DMS153 treated with DMSO at 0.1 percent for 48 hours (cell line): ENCODE measurements around the gene CTXN1.

ENCODE experiments used
- DNase-seq: peaks from one replicate; lab custom pipeline; 2025; ENCODE audit not compliant: unreplicated experiment; lab: John Stamatoyannopoulos, UW

Gene CTXN1

DNA sequence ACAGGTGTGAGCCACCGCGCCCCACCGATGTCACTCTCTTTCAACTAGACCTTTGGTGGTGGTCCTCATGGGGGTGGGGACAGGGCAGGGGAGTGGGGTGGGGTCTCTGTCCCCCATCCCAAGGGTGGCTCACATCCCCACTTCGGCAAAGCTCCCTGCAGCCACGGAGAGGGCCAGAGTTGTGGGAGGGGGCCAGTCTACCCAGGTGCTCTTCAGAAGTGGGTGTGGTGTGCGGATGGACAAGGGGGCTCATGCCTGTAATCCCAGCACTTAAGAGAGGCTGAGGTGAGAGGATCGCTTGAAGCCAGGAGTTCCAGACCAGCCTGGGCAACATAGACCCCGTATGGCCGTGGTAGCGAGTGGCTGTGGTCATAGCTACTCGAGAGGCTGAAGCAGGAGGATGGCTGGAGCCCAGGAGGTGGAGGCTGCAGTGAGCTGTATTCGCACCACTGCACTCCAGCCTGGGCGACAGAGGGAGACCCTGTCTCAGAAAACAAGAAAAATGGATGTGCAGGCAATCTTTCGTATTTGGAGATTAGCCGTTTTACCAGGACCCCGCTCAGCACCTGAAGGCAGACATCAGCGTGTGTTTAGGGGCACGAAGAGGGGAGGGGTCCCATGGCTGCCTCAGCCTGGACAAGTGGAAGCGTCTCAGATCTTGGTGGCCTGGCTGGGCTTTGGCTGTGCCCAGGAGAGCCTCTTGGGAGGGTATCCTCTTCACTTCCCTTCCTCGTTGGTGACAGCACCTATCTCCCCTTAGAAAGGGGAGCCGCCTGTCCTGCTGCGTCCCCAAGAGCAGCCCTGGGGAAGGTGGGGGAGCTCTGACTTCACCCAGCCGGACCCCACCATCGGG is 10.5 kb downstream of the CTXN1 start:
- DNase-seq: no peak

DNA sequence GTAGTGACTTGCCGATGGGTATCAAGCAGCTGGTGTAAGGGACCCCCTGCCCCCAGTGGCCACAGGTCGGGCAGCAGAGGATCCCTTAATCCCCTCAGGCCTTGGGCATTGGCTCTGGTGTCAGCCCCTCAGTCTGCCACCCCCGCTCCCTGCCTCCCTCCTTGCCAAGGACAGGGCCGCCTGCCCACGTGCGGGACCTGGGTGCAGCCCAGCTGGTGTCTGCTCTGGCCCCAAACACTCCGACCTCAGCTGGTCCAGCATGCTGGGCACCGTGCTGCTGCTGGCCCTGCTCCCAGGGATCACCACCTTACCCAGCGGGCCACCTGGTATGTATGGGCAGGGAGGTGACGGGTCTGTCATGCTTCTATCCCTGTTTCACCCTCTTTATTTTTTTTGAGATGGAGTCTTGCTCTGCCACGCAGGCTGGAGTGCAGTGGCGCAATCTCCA is 11.3 kb downstream of the CTXN1 start, which contains the start of gene TGFBR3L:
TGFBR3L (plus strand) TSS at position 233 of the 448 bp plus-strand sequence.
- DNase-seq: no peak

DNA sequence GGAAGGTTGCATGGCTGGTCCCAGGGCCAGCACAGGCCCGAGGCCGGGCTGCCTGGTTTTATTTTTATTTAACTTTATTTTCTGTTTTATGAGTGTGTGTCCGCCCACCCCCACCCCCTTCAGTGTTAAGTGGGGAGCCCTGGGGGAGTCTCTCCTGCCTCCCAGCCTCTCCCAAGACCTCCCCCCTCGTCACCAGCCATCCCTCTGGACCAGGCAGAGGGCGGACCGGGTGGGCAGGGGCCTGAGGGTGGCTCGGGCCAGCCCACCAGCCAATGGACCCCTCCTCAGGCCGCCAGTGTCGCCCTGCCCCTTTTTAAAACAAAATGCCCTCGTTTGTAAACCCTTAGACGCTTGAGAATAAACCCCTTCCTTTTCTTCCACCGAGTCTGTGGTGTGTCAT is 11.8 kb downstream of the CTXN1 start:
- no peak for DNase-seq

GRCh38 chr19:7913652-7914051 is 12.3 kb downstream of the CTXN1 start:
- DNase-seq: no peak

GRCh38 chr19:7912697-7913564 is 13.0 kb downstream of the CTXN1 start:
- DNase-seq: no peak

GRCh38 chr19:7912144-7912696 is 13.7 kb downstream of the CTXN1 start:
- no peak for DNase-seq

- DNase-seq: no peak
Observed at GRCh38 chr19:7911508-7912143, 14.3 kb downstream of the CTXN1 start.

DNA sequence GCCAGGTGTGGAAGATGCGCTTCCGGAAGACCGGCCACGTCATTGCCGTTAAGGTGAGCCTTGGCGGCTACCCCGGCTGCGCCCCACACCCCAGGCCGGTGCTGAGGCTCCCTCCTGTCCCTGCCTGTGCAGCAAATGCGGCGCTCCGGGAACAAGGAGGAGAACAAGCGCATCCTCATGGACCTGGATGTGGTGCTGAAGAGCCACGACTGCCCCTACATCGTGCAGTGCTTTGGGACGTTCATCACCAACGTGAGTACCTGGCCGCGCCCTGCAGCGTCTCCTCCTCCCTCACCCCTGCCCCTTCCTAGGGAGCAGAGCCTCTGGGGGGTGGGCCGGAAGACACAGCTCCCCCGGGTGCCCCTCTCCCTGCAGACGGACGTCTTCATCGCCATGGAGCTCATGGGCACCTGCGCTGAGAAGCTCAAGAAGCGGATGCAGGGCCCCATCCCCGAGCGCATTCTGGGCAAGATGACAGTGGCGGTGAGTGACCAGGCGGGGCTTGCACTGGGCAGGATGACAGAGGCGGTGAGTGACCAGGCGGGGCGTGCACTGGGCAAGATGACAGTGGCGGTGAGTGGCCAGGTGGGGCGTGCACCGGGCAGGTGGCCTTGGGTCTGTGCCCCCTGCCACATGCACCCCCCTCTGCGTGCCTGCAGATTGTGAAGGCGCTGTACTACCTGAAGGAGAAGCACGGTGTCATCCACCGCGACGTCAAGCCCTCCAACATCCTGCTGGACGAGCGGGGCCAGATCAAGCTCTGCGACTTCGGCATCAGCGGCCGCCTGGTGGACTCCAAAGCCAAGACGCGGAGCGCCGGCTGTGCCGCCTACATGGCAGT is 15.4 kb downstream of the CTXN1 start:
- no peak for DNase-seq

GRCh38 chr19:7909471-7910067 is 16.4 kb downstream of the CTXN1 start:
- DNase-seq: no peak

DNA sequence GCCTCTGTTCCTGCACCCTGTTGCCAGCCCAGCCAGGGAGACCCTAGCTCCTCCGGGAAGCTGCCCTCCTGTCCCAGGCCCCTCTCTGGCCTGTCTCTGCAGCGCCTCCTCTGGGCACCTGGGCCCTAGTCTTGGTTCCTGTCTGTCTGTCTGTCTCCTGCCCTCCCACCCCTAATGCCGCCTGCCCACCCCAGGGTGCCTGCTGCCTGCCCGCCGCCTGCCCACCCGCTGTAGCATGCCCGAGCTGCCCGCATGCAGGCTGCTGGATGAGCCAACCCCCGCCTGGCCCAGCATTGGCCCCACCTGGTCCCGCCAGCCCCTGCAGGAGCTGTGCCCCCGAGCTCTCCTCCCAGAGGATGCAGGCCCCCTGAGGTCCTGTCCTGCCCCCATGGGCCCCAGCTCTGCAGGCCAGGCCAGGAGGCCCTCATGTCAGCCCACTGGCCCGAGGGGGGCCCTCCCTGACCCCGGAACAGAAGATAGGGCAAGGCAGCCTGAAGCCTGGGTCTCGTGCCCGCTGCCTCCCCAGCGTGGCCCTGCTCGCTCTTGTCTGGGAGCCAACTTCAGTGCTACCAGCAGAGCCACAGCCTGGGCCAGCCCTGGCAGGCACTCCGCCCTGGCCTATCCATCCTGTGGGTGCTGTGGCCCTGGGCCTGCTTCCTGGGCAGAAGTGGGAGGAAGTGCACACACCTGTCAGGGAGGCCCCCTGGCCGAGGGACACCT is 17.0 kb downstream of the CTXN1 start:
- DNase-seq: no peak

GRCh38 chr19:7908078-7908699 is 17.7 kb downstream of the CTXN1 start:
- DNase-seq: no peak

GRCh38 chr19:7907544-7907943 is 18.4 kb downstream of the CTXN1 start:
- DNase-seq: no peak

- no peak for DNase-seq
Observed at GRCh38 chr19:7907122-7907521, 18.8 kb downstream of the CTXN1 start.

DNA sequence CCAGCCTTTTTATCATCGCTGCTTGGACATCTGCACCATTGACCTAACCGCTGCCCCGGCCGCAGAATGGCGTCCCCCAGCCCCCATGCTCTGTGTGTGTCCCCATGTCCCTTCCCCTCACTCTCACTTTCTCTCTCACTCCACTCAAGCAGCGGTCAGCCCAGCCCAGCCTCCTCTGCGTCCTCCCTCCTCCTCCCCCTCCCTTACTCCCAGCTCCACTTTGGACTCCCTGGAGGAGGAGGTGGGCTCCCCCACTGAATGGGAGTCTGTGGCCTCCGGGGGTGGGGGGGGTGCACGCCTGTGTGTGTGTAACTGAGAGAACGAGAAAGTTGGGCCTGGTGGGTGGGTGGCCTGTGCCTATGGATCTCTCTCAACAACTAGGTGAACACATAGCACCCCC is 20.1 kb downstream of the CTXN1 start:
- no peak for DNase-seq

DNA sequence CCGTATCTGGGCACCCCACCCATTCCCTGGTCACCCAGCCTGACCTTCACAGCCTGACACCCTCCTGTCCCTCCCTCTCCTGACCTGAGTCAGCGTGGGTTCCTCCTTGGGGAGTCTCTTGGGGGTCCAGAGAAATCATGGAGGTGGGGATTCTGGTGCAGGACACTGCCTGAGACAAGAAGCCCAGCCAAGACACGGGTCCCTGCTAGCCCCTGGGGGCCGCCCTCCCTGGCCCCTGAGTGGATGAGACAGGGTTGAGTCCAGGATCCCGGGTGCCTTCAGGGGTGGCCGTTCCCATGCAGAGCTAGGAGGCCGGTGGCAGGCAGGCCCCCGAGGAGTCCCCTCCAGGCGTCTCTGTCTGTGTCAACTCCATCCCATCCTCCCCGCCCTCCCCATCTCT is 20.7 kb downstream of the CTXN1 start:
- no peak for DNase-seq

- DNase-seq: no peak
Observed at GRCh38 chr19:7904074-7905020, 21.6 kb downstream of the CTXN1 start.

GRCh38 chr19:7903244-7904073 is 22.5 kb downstream of the CTXN1 start, which contains the start of gene MAP2K7:
MAP2K7 (plus strand) TSS chr19:7903877; CDS start chr19:7903945, 68 bp downstream.
- DNase-seq: peak; percentile 98
